Hepatocyte (in vitro differentiated cells): Measurements from ENCODE around the gene FGD4. TPM values are rescaled to one million over a fixed set of nuclear protein-coding genes. Genes with fewer than 3 reads are reported as not detected.

Source experiments
- DNase-seq: peaks from one replicate; pipeline ENCODE4 v3.0.0-alpha.2; 2016; ENCODE audit warnings: low spot score
- H2AFZ ChIP-seq: fragments of 200-600 bp; sonication (generic); 2 replicates; pipeline ENCODE4 v1.6.0; 2016; ENCODE audit warnings: antibody characterized with exemption, mild to moderate bottlenecking
- H3K27ac ChIP-seq: fragments of 200-600 bp; sonication (generic); 2 replicates; pipeline ENCODE4 v1.5.1; 2016; ENCODE audit warnings: mild to moderate bottlenecking
- H3K27me3 ChIP-seq: fragments of 200-600 bp; sonication (generic); 2 replicates; pipeline ENCODE4 v1.6.1; 2016
- H3K36me3 ChIP-seq: fragments of 200-600 bp; sonication (generic); replicated peaks from 2 replicates; pipeline ENCODE4 v1.5.1; 2016; ENCODE audit warnings: low read depth; ENCODE audit not compliant: insufficient read depth
- H3K4me1 ChIP-seq: fragments of 200-600 bp; sonication (generic); 2 replicates; pipeline ENCODE4 v1.5.1; 2016; ENCODE audit warnings: mild to moderate bottlenecking, moderate library complexity; ENCODE audit not compliant: insufficient read depth
- H3K4me2 ChIP-seq: fragments of 200-600 bp; sonication (generic); 2 replicates; pipeline ENCODE4 v1.6.0; 2016
- H3K4me3 ChIP-seq: fragments of 200-600 bp; sonication (generic); 2 replicates; pipeline ENCODE4 v1.5.1; 2016; ENCODE audit warnings: mild to moderate bottlenecking
- H3K79me2 ChIP-seq: fragments of 200-600 bp; sonication (generic); 2 replicates; pipeline ENCODE4 v1.6.0; 2017; ENCODE audit warnings: mild to moderate bottlenecking
- H3K9me2 ChIP-seq: fragments of 200-600 bp; sonication (generic); replicated peaks from 2 replicates; pipeline ENCODE4 v1.6.0; 2017; ENCODE audit warnings: mild to moderate bottlenecking; ENCODE audit not compliant: insufficient read depth
- H3K9me3 ChIP-seq: fragments of 200-600 bp; sonication (generic); 2 replicates; pipeline ENCODE4 v1.5.1; 2016; ENCODE audit warnings: low read depth, mild to moderate bottlenecking
- H4K20me1 ChIP-seq: fragments of 200-600 bp; sonication (generic); 2 replicates; pipeline ENCODE4 v1.6.0; 2016; ENCODE audit warnings: mild to moderate bottlenecking; ENCODE audit not compliant: insufficient read depth, poor library complexity, severe bottlenecking
- CTCF ChIP-seq: fragments of 200-600 bp; sonication (generic); IDR thresholded peaks from 2 replicates; pipeline ENCODE4 v1.5.1; 2016; ENCODE audit warnings: antibody characterized with exemption, mild to moderate bottlenecking; ENCODE audit not compliant: poor library complexity
- EZH2 ChIP-seq: fragments of 200-600 bp; sonication (generic); IDR thresholded peaks from 2 replicates; pipeline ENCODE4 v1.6.1; 2016; ENCODE audit warnings: antibody characterized with exemption, mild to moderate bottlenecking, borderline replicate concordance
- EZH2phosphoT487 ChIP-seq: fragments of 200-600 bp; sonication (generic); IDR thresholded peaks from one replicate; pipeline ENCODE4 v1.6.1; 2018; ENCODE audit warnings: antibody characterized with exemption, mild to moderate bottlenecking, low read depth, moderate library complexity; ENCODE audit not compliant: unreplicated experiment, severe bottlenecking
- WGBS: methylation state at CpG from one replicate; pipeline ENCODE4 v1.1.6; 2016; ENCODE audit warnings: low lambda C conversion rate; ENCODE audit errors: missing lambda C conversion rate; 5-methylcytosine and 5-hydroxymethylcytosine counted together
- polyA plus RNA-seq: library from polyadenylated mRNA; unstranded; fragments of >200 nt; fragmentation: Nextera tagmentation; extraction: Ambion mirVana; gene quantifications from 2 replicates; pipeline ENCODE4 v1.2.1, GENCODE V29; 2016
- total RNA-seq: library from RNA; depleted of rRNA; stranded (reverse); fragments of >200 nt; gene quantifications from 2 replicates; pipeline ENCODE4 v1.2.3, GENCODE V29; 2014

The FGD4 gene
- total and polyA plus RNA-seq, 2 experiments from 2014 or later, result 15.2 to 41.5 TPM

- Histone ChIP-seq H3K4me2 (peak overlapping the region; percentile 28), H3K79me2 (peaks cover 98% of the 10 kb centered on the region), H3K9me3 (no peaks in the 10 kb centered on the region), H3K9me2 (no peaks in the 10 kb centered on the region), H4K20me1 (peaks cover 20% of the 10 kb centered on the region), H3K4me3 (no peak overlapping the region), H3K27ac (peak overlapping the region; percentile 39), H3K27me3 (no peaks in the 10 kb centered on the region), H2AFZ (no peak overlapping the region), H3K36me3 (no peaks in the 10 kb centered on the region), H3K4me1 (peaks cover 14% of the 10 kb centered on the region)
- WGBS, result 35% methylated on average over 3 of the region's 3 CpGs
- TF ChIP-seq EZH2phosphoT487, result no peak
- TF ChIP-seq CTCF, result no peak
- no peak for TF ChIP-seq EZH2
- no peak for DNase-seq
Measured at GRCh38 chr12:32541754-32542374, 142.5 kb downstream of the FGD4 start.

GRCh38 chr12:32542428-32543229 lies 143.3 kb downstream of the FGD4 start:
- Histone ChIP-seq H4K20me1 (peaks cover 21% of the 10 kb centered on the region), H3K4me1 (peaks cover 14% of the 10 kb centered on the region), H3K9me2 (no peaks in the 10 kb centered on the region), H3K27me3 (no peaks in the 10 kb centered on the region), H3K27ac (peak overlapping the region; percentile 39), H3K9me3 (no peaks in the 10 kb centered on the region), H3K79me2 (peaks cover 98% of the 10 kb centered on the region), H3K4me3 (no peak overlapping the region), H3K4me2 (peak overlapping the region; percentile 28), H3K36me3 (no peaks in the 10 kb centered on the region), H2AFZ (no peak overlapping the region)
- DNase-seq, result no peak
- WGBS, result 83% methylated on average over 6 of the region's 6 CpGs
- TF ChIP-seq EZH2 (no peak), EZH2phosphoT487 (no peak), CTCF (peak; percentile 2)

GRCh38 chr12:32544893-32545292 lies 145.5 kb downstream of the FGD4 start:
- TF ChIP-seq EZH2phosphoT487 (no peak), CTCF (no peak), EZH2 (no peak)
- Histone ChIP-seq H4K20me1 (peaks cover 36% of the 10 kb centered on the region), H3K27me3 (no peaks in the 10 kb centered on the region), H3K4me2 (no peak overlapping the region), H3K9me3 (no peaks in the 10 kb centered on the region), H3K4me3 (no peak overlapping the region), H3K4me1 (peaks cover 26% of the 10 kb centered on the region), H3K36me3 (no peaks in the 10 kb centered on the region), H3K27ac (no peak overlapping the region), H3K9me2 (no peaks in the 10 kb centered on the region), H3K79me2 (peaks cover 98% of the 10 kb centered on the region), H2AFZ (no peak overlapping the region)
- no peak for DNase-seq
- WGBS, result 91% methylated on average over 2 of the region's 2 CpGs
